ENCODE results near the gene ESYT3.
"Not testable (repeated sequence)": the region's sequence is repeated elsewhere in the genome, so short reads cannot be mapped to it uniquely, and the experiment has no call there.

ESYT3 gene

GRCh38 chr3:138418601-138419206 lies 15.7 kb upstream of the ESYT3 start:
- no peak for DNase-seq (ENCODE audit: extremely low spot score)
- ChIA-PET CTCF (interaction anchor here (0.6 to 8.5 kb wide), 18 partner anchors 10 to 518 kb away, joined by 3 to 81 read pairs (median 5); partner anchors contain the start of gene ESYT3), POLR2A (no interaction called here)

GRCh38 chr3:138423316-138423715 lies 11.1 kb upstream of the ESYT3 start:
- no peak for TF ChIP-seq CTCF (IDR thresholded peaks at IDR 0.05; ENCODE audit: control extremely low read depth, extremely low read depth, low read depth, missing control alignments)
- no peak for DNase-seq (ENCODE audit: extremely low spot score)
- CTCF ChIA-PET = interaction anchor here (0.8 to 1.0 kb wide), 2 partner anchors 11 to 492 kb away, joined by 4 read pairs; no protein-coding TSS in a partner anchor
- POLR2A ChIA-PET = no interaction called here

More at GRCh38 chr3:138418601-138419206, 15.7 kb upstream of the ESYT3 start:
- TF ChIP-seq CTCF (IDR thresholded peaks at IDR 0.05; ENCODE audit: control extremely low read depth, extremely low read depth, low read depth, missing control alignments) = no peak

GRCh38 chr3:138424323-138424722 lies 10.1 kb upstream of the ESYT3 start:
- TF ChIP-seq CTCF (IDR thresholded peaks at IDR 0.05; ENCODE audit: control extremely low read depth, extremely low read depth, low read depth, missing control alignments) = no peak
- POLR2A ChIA-PET = no interaction called here
- CTCF ChIA-PET = interaction anchor here (0.8 kb wide), 1 partner anchor 491 kb away, joined by 4 read pairs; no protein-coding TSS in a partner anchor
- no peak for DNase-seq (ENCODE audit: extremely low spot score)

- POLR2A ChIA-PET = no interaction called here
- TF ChIP-seq CTCF (IDR thresholded peaks at IDR 0.05; ENCODE audit: control extremely low read depth, extremely low read depth, low read depth, missing control alignments) = peak; percentile 43
- CTCF ChIA-PET = interaction anchor here (0.8 to 2.0 kb wide), 4 partner anchors 9 to 489 kb away, joined by 3 to 12 read pairs (median 3); no protein-coding TSS in a partner anchor
- no peak for DNase-seq (ENCODE audit: extremely low spot score)
Observed at GRCh38 chr3:138426211-138426610, 8.2 kb upstream of the ESYT3 start.

- POLR2A ChIA-PET; DNase-seq (ENCODE audit: extremely low spot score): not testable (repeated sequence)
- CTCF ChIA-PET = interaction anchor here (0.8 to 2.0 kb wide), 2 partner anchors 10 to 489 kb away, joined by 3 to 12 read pairs; no protein-coding TSS in a partner anchor
Observed at GRCh38 chr3:138426754-138427153, 7.7 kb upstream of the ESYT3 start.

- no peak for TF ChIP-seq CTCF (IDR thresholded peaks at IDR 0.05; ENCODE audit: control extremely low read depth, extremely low read depth, low read depth, missing control alignments)
- POLR2A ChIA-PET = no interaction called here
- DNase-seq (ENCODE audit: extremely low spot score) = no peak
- CTCF ChIA-PET = interaction anchor here (1.4 kb wide), 1 partner anchor 486 kb away, joined by 3 read pairs; no protein-coding TSS in a partner anchor
Observed at GRCh38 chr3:138429665-138430064, 4.8 kb upstream of the ESYT3 start.

- CTCF ChIA-PET = interaction anchor here (1.1 kb wide), 1 partner anchor 14 kb away, joined by 3 read pairs; no protein-coding TSS in a partner anchor
- no peak for TF ChIP-seq CTCF (IDR thresholded peaks at IDR 0.05; ENCODE audit: control extremely low read depth, extremely low read depth, low read depth, missing control alignments)
- DNase-seq (ENCODE audit: extremely low spot score) = no peak
- POLR2A ChIA-PET = no interaction called here
Observed at GRCh38 chr3:138432576-138433240, 1.7 kb upstream of the ESYT3 start.

Measured in GM10248 (cell line).